ENCODE results near the gene C1orf105. TPM values are rescaled to one million over a fixed set of nuclear protein-coding genes. Genes with fewer than 3 reads are reported as not detected.

The C1orf105 gene
- total and polyA plus RNA-seq, 10 of the 15 experiments (the other 5 are each of a cell fraction or from before 2014, with no cell fraction given) = not detected

GRCh38 chr1:172393354-172393753 is 27.1 kb upstream of the C1orf105 start (continued):
- no peak for TF ChIP-seq SRF (IDR thresholded peaks at IDR 0.05; ENCODE audit: low read depth in 2 of 2, low read length in 2 of 2)
- no peak for TF ChIP-seq CEBPB (IDR thresholded peaks at IDR 0.05; ENCODE audit: borderline replicate concordance in 1 of 2, low read depth in 2 of 2, low read length in 2 of 2)
- no peak for TF ChIP-seq EED (IDR thresholded peaks at IDR 0.05; ENCODE audit: low read depth)
- no peak for TF ChIP-seq RB1 (IDR thresholded peaks at IDR 0.05; ENCODE audit: borderline replicate concordance)
- peak; percentile 85 for TF ChIP-seq ZNF687 (IDR thresholded peaks at IDR 0.05)
- no peak for TF ChIP-seq TCF3 (IDR thresholded peaks at IDR 0.05; ENCODE audit: borderline replicate concordance, insufficient read depth, low read depth, low read length)
- no peak for TF ChIP-seq CHD2 (IDR thresholded peaks at IDR 0.05; ENCODE audit: borderline replicate concordance, low read depth, low read length)
- no peak for TF ChIP-seq FOS (IDR thresholded peaks at IDR 0.05; ENCODE audit: borderline replicate concordance, extremely low read depth, insufficient read length)
- no peak for TF ChIP-seq ZNF207 (IDR thresholded peaks at IDR 0.05; ENCODE audit: borderline replicate concordance)
- TF ChIP-seq NR2C2 (IDR thresholded peaks at IDR 0.05; ENCODE audit: borderline replicate concordance, control insufficient read depth, insufficient read length, low read depth) = no peak
- TF ChIP-seq KAT2A (conservative IDR thresholded peaks at IDR 0.05; ENCODE audit: control insufficient read depth, low read depth, low read length) = no peak
- no peak for TF ChIP-seq HDGF (IDR thresholded peaks at IDR 0.05)
- TF ChIP-seq, protein P1, sequence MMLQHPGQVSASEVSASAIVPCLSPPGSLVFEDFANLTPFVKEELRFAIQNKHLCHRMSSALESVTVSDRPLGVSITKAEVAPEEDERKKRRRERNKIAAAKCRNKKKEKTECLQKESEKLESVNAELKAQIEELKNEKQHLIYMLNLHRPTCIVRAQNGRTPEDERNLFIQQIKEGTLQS (IDR thresholded peaks at IDR 0.05; ENCODE audit: borderline replicate concordance, extremely low read depth, low read depth, low read length) = no peak
- TF ChIP-seq CHD4 (IDR thresholded peaks at IDR 0.05) = no peak
- no peak for TF ChIP-seq PAX8 (IDR thresholded peaks at IDR 0.05)
- no peak for TF ChIP-seq RAD21 (IDR thresholded peaks at IDR 0.05; ENCODE audit: insufficient read depth, low read depth, low read length)
- no peak for TF ChIP-seq PRDM15 (CRISPR knock-in tag; IDR thresholded peaks at IDR 0.05)
- TF ChIP-seq PKNOX1 (IDR thresholded peaks at IDR 0.05) = no peak
- TF ChIP-seq CBFB (IDR thresholded peaks at IDR 0.05; ENCODE audit: low read depth) = no peak
- TF ChIP-seq BACH1 (IDR thresholded peaks at IDR 0.05; ENCODE audit: borderline replicate concordance) = no peak
- TF ChIP-seq MEF2B (IDR thresholded peaks at IDR 0.05; ENCODE audit: partially characterized antibody, poor library complexity, severe bottlenecking) = no peak
- TF ChIP-seq ASH2L (IDR thresholded peaks at IDR 0.05; ENCODE audit: borderline replicate concordance, low read depth) = no peak
- no peak for TF ChIP-seq SUPT20H (IDR thresholded peaks at IDR 0.05; ENCODE audit: borderline replicate concordance, control insufficient read depth, low read depth, low read length)

Measured in GM12878 (cell line).